ENCODE measurements around the gene TCP11.
"Not testable (repeated sequence)": the region's sequence is repeated elsewhere in the genome, so short reads cannot be mapped to it uniquely, and the experiment has no call there.

Gene TCP11

DNA sequence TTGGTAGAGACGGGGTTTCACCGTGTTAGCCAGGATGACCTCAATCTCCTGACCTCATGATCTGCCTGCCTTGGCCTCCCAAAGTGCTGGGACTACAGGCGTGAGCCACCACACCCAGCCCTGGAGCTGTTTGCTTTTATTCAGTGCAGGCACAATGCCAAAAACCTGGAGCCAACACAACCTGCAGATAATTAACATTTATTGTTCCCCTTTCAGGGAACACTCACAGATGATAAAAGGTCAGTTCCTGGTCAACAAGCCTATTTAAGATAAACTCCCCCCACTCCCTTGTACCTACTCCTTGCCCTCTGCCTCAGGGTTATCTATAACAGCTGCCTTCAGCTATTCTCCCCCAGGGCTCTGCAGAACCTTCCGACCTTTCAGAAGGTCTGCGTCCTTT lies 33.4 kb downstream of the TCP11 start:
- H3K9me3 Mint-ChIP-seq; intact Hi-C loops (cut with micrococcal nuclease); H3K36me3 Mint-ChIP-seq (ENCODE audit: low read depth); H3K4me3 Mint-ChIP-seq; H3K27ac Mint-ChIP-seq; H3K27me3 Mint-ChIP-seq; H3K4me1 Mint-ChIP-seq (ENCODE audit: low read depth): not testable (repeated sequence)

GRCh38 chr6:35107208-35107607 lies 33.9 kb downstream of the TCP11 start:
- H3K9me3 Mint-ChIP-seq; H3K27ac Mint-ChIP-seq; H3K4me3 Mint-ChIP-seq; intact Hi-C loops (cut with micrococcal nuclease); H3K4me1 Mint-ChIP-seq (ENCODE audit: low read depth); H3K36me3 Mint-ChIP-seq (ENCODE audit: low read depth); H3K27me3 Mint-ChIP-seq: not testable (repeated sequence)

DNA sequence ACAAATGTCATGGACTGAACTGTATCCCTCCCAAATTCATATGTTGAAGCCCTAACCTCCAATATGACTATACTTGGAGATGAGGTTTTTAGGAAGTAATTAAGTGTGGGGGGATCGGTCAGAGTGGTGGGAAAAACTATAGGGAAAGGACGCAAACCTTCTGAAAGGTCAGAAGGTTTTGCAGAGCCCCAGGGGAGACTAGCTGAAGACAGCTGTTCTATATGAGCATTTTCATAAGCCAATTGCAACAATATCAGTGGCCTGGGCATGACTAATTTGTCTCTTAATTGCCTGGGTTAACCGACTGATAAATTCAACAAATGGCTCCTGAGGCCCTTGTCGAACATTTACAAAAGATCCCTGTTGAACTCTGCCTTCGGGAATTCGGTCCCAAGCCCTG lies 35.1 kb downstream of the TCP11 start:
- H3K27me3 Mint-ChIP-seq; H3K4me3 Mint-ChIP-seq; H3K9me3 Mint-ChIP-seq; H3K36me3 Mint-ChIP-seq (ENCODE audit: low read depth); H3K27ac Mint-ChIP-seq; H3K4me1 Mint-ChIP-seq (ENCODE audit: low read depth); intact Hi-C loops (cut with micrococcal nuclease): not testable (repeated sequence)

DNA sequence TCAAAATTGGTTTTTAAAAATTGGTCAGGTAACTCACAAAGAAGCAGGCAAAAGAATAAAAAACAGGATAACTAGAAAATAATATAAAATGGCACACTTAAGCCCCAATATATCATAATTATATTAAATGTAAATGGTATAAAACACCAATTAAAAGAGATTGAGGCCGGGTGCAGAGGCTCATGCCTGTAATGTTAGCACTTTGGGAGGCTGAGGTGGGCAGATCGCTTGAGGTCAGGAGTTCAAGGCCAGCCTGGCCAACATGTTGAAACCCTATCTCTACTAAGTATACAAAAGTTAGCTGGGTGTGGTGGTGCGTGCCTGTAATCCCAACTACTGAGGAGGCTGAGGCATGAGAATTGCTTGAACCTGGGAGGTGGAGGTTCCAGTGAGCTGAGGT lies 36.1 kb downstream of the TCP11 start:
- no peaks in the 10 kb centered on the region for H3K4me1 Mint-ChIP-seq (ENCODE audit: low read depth)
- H3K36me3 Mint-ChIP-seq (ENCODE audit: low read depth), result no peaks in the 10 kb centered on the region
- no peak overlapping the region for H3K4me3 Mint-ChIP-seq
- no peaks in the 10 kb centered on the region for H3K9me3 Mint-ChIP-seq
- no peak overlapping the region for H3K27ac Mint-ChIP-seq
- intact Hi-C loops (cut with micrococcal nuclease), result no loop called here
- no peaks in the 10 kb centered on the region for H3K27me3 Mint-ChIP-seq

- intact Hi-C loops (cut with micrococcal nuclease), result no loop called here
- Mint-ChIP-seq H3K27me3 (no peaks in the 10 kb centered on the region), H3K9me3 (no peaks in the 10 kb centered on the region)
Observed at GRCh38 chr6:35099116-35099515, 42.0 kb downstream of the TCP11 start.

GRCh38 chr6:35096129-35096862 lies 44.8 kb downstream of the TCP11 start:
- H3K27me3 Mint-ChIP-seq, result no peaks in the 10 kb centered on the region
- H3K4me3 Mint-ChIP-seq, result no peak overlapping the region
- intact Hi-C loops (cut with micrococcal nuclease), result no loop called here
- H3K9me3 Mint-ChIP-seq, result no peaks in the 10 kb centered on the region
- H3K36me3 Mint-ChIP-seq (ENCODE audit: low read depth), result peaks cover 9% of the 10 kb centered on the region
- H3K4me1 Mint-ChIP-seq (ENCODE audit: low read depth), result no peaks in the 10 kb centered on the region
- no peak overlapping the region for H3K27ac Mint-ChIP-seq

More at GRCh38 chr6:35099116-35099515, 42.0 kb downstream of the TCP11 start:
- Mint-ChIP-seq H3K4me1 (ENCODE audit: low read depth) (no peaks in the 10 kb centered on the region), H3K4me3 (no peak overlapping the region), H3K36me3 (ENCODE audit: low read depth) (no peaks in the 10 kb centered on the region), H3K27ac (no peak overlapping the region)

DNA sequence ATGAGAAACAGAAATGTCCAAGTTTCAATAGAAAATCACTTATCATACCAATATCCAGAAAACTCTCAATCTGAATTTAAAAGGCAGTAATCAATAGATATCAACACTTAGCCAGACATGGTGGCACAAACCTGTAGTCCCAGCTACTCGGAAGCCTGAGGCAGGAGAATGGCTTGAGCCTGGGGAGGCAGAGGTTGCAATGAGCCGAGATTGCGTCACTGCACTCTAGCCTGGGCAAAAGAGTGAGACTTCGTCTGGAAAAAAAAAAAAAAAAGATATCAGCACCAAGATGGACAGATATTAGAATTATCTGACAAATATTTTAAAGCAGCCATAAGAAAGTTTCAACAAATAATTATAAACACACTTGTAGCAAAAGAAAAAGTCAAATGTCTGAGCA lies 47.0 kb downstream of the TCP11 start:
- H3K36me3 Mint-ChIP-seq (ENCODE audit: low read depth), result peaks cover 30% of the 10 kb centered on the region
- intact Hi-C loops (cut with micrococcal nuclease), result no loop called here

DNA sequence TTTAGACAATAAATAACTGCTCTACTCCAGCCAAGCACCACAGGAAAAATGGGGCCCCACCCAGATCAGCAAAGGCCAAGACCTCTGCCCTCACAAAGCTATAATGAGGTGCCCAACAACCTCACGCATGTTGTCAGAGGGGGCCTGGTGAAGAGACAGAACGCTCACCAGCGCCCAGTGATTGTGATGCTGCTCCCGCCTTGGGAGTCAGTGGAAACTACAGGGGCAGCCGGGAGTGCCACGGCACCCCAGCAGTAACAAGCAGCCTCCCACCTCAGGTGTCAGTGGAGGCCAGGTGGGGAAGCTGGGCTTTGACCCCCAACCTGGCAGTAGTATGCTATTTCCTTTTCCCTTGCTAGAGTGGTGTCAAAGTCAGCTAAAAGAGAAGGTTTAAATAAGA lies 47.4 kb downstream of the TCP11 start:
- intact Hi-C loops (cut with micrococcal nuclease), result no loop called here
- H3K4me1 Mint-ChIP-seq (ENCODE audit: low read depth), result no peaks in the 10 kb centered on the region
- peaks cover 34% of the 10 kb centered on the region for H3K36me3 Mint-ChIP-seq (ENCODE audit: low read depth)
- H3K27me3 Mint-ChIP-seq, result no peaks in the 10 kb centered on the region
- H3K4me3 Mint-ChIP-seq, result no peak overlapping the region
- no peak overlapping the region for H3K27ac Mint-ChIP-seq
- H3K9me3 Mint-ChIP-seq, result no peaks in the 10 kb centered on the region

More for the DNA sequence above, 47.0 kb downstream of the TCP11 start:
- Mint-ChIP-seq H3K27me3 (no peaks in the 10 kb centered on the region), H3K27ac (no peak overlapping the region), H3K9me3 (no peaks in the 10 kb centered on the region), H3K4me3 (no peak overlapping the region), H3K4me1 (ENCODE audit: low read depth) (no peaks in the 10 kb centered on the region)

GRCh38 chr6:35093118-35093445 lies 48.1 kb downstream of the TCP11 start:
- H3K9me3 Mint-ChIP-seq, result no peaks in the 10 kb centered on the region
- no peaks in the 10 kb centered on the region for H3K27me3 Mint-ChIP-seq
- H3K36me3 Mint-ChIP-seq (ENCODE audit: low read depth), result peaks cover 41% of the 10 kb centered on the region
- intact Hi-C loops (cut with micrococcal nuclease), result no loop called here
- H3K27ac Mint-ChIP-seq, result no peak overlapping the region
- H3K4me1 Mint-ChIP-seq (ENCODE audit: low read depth), result no peaks in the 10 kb centered on the region
- H3K4me3 Mint-ChIP-seq, result no peak overlapping the region

GRCh38 chr6:35092362-35093117 lies 48.6 kb downstream of the TCP11 start:
- intact Hi-C loops (cut with micrococcal nuclease), result no loop called here
- H3K36me3 Mint-ChIP-seq (ENCODE audit: low read depth), result peaks cover 46% of the 10 kb centered on the region
- no peak overlapping the region for H3K27ac Mint-ChIP-seq
- H3K4me1 Mint-ChIP-seq (ENCODE audit: low read depth), result no peaks in the 10 kb centered on the region
- no peaks in the 10 kb centered on the region for H3K9me3 Mint-ChIP-seq
- no peaks in the 10 kb centered on the region for H3K27me3 Mint-ChIP-seq
- H3K4me3 Mint-ChIP-seq, result no peak overlapping the region

GRCh38 chr6:35091346-35092083 lies 49.6 kb downstream of the TCP11 start:
- Mint-ChIP-seq H3K36me3 (ENCODE audit: low read depth) (peaks cover 56% of the 10 kb centered on the region), H3K9me3 (no peaks in the 10 kb centered on the region), H3K27me3 (no peaks in the 10 kb centered on the region), H3K27ac (no peak overlapping the region), H3K4me1 (ENCODE audit: low read depth) (no peaks in the 10 kb centered on the region), H3K4me3 (no peak overlapping the region)
- intact Hi-C loops (cut with micrococcal nuclease), result loop anchor here (2.0 kb wide), 1 partner anchor 65 kb away; no protein-coding TSS in a partner anchor

- Mint-ChIP-seq H3K9me3 (no peaks in the 10 kb centered on the region), H3K36me3 (ENCODE audit: low read depth) (peaks cover 64% of the 10 kb centered on the region), H3K27ac (no peak overlapping the region), H3K27me3 (no peaks in the 10 kb centered on the region), H3K4me1 (ENCODE audit: low read depth) (no peaks in the 10 kb centered on the region), H3K4me3 (no peak overlapping the region)
- intact Hi-C loops (cut with micrococcal nuclease), result loop anchor here (2.0 kb wide), 1 partner anchor 66 kb away; no protein-coding TSS in a partner anchor
Observed at GRCh38 chr6:35090734-35091133, 50.4 kb downstream of the TCP11 start.

DNA sequence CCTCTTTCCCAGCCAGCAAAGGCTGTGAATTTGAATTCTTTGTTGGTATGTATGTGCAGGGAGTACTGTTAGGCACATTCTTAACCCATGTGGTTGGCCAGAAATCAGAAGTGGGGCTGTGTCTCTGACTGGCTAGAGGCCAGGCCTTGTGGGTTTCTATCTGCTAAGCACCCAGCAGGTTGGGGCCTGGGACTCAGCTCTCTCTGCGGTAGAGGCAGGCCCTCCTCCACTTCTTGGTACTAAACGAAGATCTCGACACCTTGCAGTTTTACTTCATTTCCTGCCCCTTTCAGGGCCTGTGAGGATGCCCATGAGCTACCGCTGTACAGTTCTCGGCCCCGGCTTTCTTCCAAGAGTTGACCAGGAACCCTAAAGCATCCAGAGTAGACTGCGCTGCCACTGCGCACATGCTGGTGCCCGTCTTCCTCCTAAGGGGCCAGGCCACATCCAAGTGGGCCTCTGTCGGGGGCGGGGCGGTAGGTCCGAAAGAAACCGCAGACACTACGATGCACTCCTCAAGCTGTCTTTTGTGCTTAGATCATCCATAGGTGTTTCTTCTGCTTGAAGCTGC lies 51.1 kb downstream of the TCP11 start:
- H3K9me3 Mint-ChIP-seq, result no peaks in the 10 kb centered on the region
- no peak overlapping the region for H3K4me3 Mint-ChIP-seq
- peaks cover 71% of the 10 kb centered on the region for H3K36me3 Mint-ChIP-seq (ENCODE audit: low read depth)
- H3K27me3 Mint-ChIP-seq, result no peaks in the 10 kb centered on the region
- H3K27ac Mint-ChIP-seq, result no peak overlapping the region
- intact Hi-C loops (cut with micrococcal nuclease), result loop anchor here (2.0 kb wide), 1 partner anchor 67 kb away; no protein-coding TSS in a partner anchor
- H3K4me1 Mint-ChIP-seq (ENCODE audit: low read depth), result no peaks in the 10 kb centered on the region

Measured in dendritic cell treated with granulocyte-macrophage colony-stimulating factor and Interleukin-4, amounts not matched to agents 40 ng/mL and 50 ng/mL, for 4 days (primary cell).